ENCODE results near the gene ZNF407.

GRCh38 chr18:75064513-75064905 is 466.8 kb downstream of the ZNF407 start:
- no peak for TF ChIP-seq GATA3 (IDR thresholded peaks at IDR 0.05; ENCODE audit: low read depth, low read length)
- TF ChIP-seq GATA2 (IDR thresholded peaks at IDR 0.05; ENCODE audit: low read depth, low read length): no peak

Measured in SH-SY5Y (cell line).